Panc1 (cell line): ENCODE results near the gene HOXC11. TPM values are rescaled to one million over a fixed set of nuclear protein-coding genes. Genes with fewer than 3 reads are reported as not detected.

Source experiments
- ATAC-seq: fragments of 200-7000 bp; cut with Tn5 transposase; 2 replicates; pipeline ENCODE4 v1.9.1; 2020; ENCODE audit warnings: mild to moderate bottlenecking, moderate library complexity
- BruUV-seq: library from RNA; stranded (reverse); fragments of 400-500 nt; replicated peaks from 2 replicates; lab custom pipeline; 2021; lab: Mats Ljungman, UMichigan
- CTCF ChIA-PET: fragments of 300-600 bp; sonication (Branson Sonifier 250); formaldehyde crosslinking; loops from one replicate; lab custom pipeline; 2022; ENCODE audit warnings: antibody characterized with exemption; lab: Charles Lee
- POLR2A ChIA-PET: fragments of 300-600 bp; sonication (Branson Sonifier 250); formaldehyde crosslinking; loops from one replicate; lab custom pipeline; 2022; ENCODE audit warnings: antibody characterized with exemption; lab: Charles Lee
- DNase-seq: peaks from one replicate; pipeline ENCODE4 v3.0.0-alpha.2; 2010; ENCODE audit warnings: low read depth, low spot score
- H3K27ac ChIP-seq: 2 replicates; pipeline ENCODE4 v1.5.1; 2011; ENCODE audit warnings: mild to moderate bottlenecking, low read length, inconsistent platforms
- H3K27me3 ChIP-seq: fragments of 200-500 bp; sonication (Bioruptor generic); 2 replicates; pipeline ENCODE4 v1.6.0; 2014; ENCODE audit warnings: low read length, inconsistent platforms; ENCODE audit not compliant: control insufficient read depth, insufficient read depth
- H3K36me3 ChIP-seq: fragments of 200-500 bp; sonication (Bioruptor generic); 2 replicates; pipeline ENCODE4 v1.5.1; 2014; ENCODE audit warnings: inconsistent platforms, mild to moderate bottlenecking, low read length, moderate library complexity; ENCODE audit not compliant: control insufficient read depth, insufficient read depth
- H3K4me1 ChIP-seq: 2 replicates; pipeline ENCODE4 v1.5.1; 2011; ENCODE audit warnings: inconsistent platforms, mild to moderate bottlenecking, low read length, moderate library complexity; ENCODE audit not compliant: control insufficient read depth, insufficient read depth
- H3K4me3 ChIP-seq, 2 experiments: 2 replicates each; pipeline ENCODE4 v1.5.1; 2011 to 2012; ENCODE audit warnings: low read depth in 2 of 2, low read length in 2 of 2, mild to moderate bottlenecking in 2 of 2, inconsistent platforms in 1 of 2, moderate library complexity in 1 of 2
- H3K9me3 ChIP-seq: fragments of 200-500 bp; sonication (Bioruptor generic); 2 replicates; pipeline ENCODE4 v1.5.1; 2014; ENCODE audit warnings: low read depth, mild to moderate bottlenecking, inconsistent platforms, low read length, moderate library complexity; ENCODE audit not compliant: control insufficient read depth, insufficient read depth
- CTCF ChIP-seq: fragments of 450-650 bp; IDR thresholded peaks from 2 replicates; pipeline ENCODE4 v1.5.1; 2017; ENCODE audit warnings: mild to moderate bottlenecking
- POLR2AphosphoS5 ChIP-seq: IDR thresholded peaks from 2 replicates; pipeline ENCODE4 v1.6.1; 2012; ENCODE audit warnings: mild to moderate bottlenecking, low read depth, low read length, moderate library complexity
- REST ChIP-seq, 2 experiments: IDR thresholded peaks; 2 replicates each; pipeline ENCODE4 v1.6.1; 2011 to 2012; ENCODE audit warnings: low read depth in 2 of 2, control low read depth in 1 of 2, low read length in 1 of 2, mild to moderate bottlenecking in 1 of 2, moderate library complexity in 1 of 2; ENCODE audit not compliant: insufficient read depth in 1 of 2
- SIN3A ChIP-seq: IDR thresholded peaks from 2 replicates; pipeline ENCODE4 v1.6.1; 2012; ENCODE audit warnings: low read depth, mild to moderate bottlenecking, low read length, moderate library complexity, borderline replicate concordance; ENCODE audit not compliant: insufficient read depth
- TCF7L2 ChIP-seq: IDR thresholded peaks from 2 replicates; pipeline ENCODE4 v1.6.1; 2011; ENCODE audit warnings: mild to moderate bottlenecking, low read depth, low read length, inconsistent platforms
- in situ Hi-C: cut with HindIII; loops from 2 replicates; pipeline ENCODE4 v1.10.0; 2016; ENCODE audit warnings: low sequenced_read_pairs, low pct_unique_long_range_greater_than_20kb
- intact Hi-C: fragments of 100-400 bp; cut with micrococcal nuclease; formaldehyde crosslinking; loops from one replicate; pipeline ENCODE4 v1.10.0; 2022; ENCODE audit not compliant: unreplicated experiment
- total RNA-seq: library from RNA; stranded (reverse); gene quantifications from one replicate; pipeline ENCODE4 v1.2.1, GENCODE V29; 2021; ENCODE audit not compliant: unreplicated experiment

The HOXC11 gene
- total RNA-seq, 1 experiment from 2014 or later, result 17.0 TPM

GRCh38 chr12:53983950-53984572 is 11.1 kb downstream of the HOXC11 start:
- BruUV-seq, result no TSS peak
- Histone ChIP-seq H3K4me3 (peak overlapping the region; percentile 51 to 65), H3K9me3 (no peaks in the 10 kb centered on the region), H3K27ac (peak overlapping the region; percentile 100), H3K4me1 (peaks cover 33% of the 10 kb centered on the region), H3K36me3 (no peaks in the 10 kb centered on the region), H3K27me3 (no peaks in the 10 kb centered on the region)
- ChIA-PET POLR2A (interaction anchor here (0.6 to 1.0 kb wide), 3 partner anchors 13 to 268 kb away, joined by 3 to 7 read pairs (median 5); no protein-coding TSS in a partner anchor), CTCF (interaction anchor here (0.6 to 1.2 kb wide), 5 partner anchors 48 to 285 kb away, joined by 3 to 8 read pairs (median 5); no protein-coding TSS in a partner anchor)
- TF ChIP-seq TCF7L2 (no peak; the same call in 1 of the 2 replicates), SIN3A (no peak), POLR2AphosphoS5 (peak; percentile 29; the same call in 1 of the 2 replicates), REST (IDR thresholded peaks at IDR 0.05; ENCODE audit: insufficient read depth in 1 of 2, low read depth in 2 of 2, low read length in 1 of 2) (no peak), CTCF (no peak)
- intact Hi-C loops, result loop anchor here (2.0 to 5.0 kb wide), 2 partner anchors 157 to 217 kb away; no protein-coding TSS in a partner anchor
- in situ Hi-C loops, result no loop called here
- no peak for DNase-seq
- ATAC-seq, result peak; percentile 1; the same call in 1 of the 2 replicates

DNA sequence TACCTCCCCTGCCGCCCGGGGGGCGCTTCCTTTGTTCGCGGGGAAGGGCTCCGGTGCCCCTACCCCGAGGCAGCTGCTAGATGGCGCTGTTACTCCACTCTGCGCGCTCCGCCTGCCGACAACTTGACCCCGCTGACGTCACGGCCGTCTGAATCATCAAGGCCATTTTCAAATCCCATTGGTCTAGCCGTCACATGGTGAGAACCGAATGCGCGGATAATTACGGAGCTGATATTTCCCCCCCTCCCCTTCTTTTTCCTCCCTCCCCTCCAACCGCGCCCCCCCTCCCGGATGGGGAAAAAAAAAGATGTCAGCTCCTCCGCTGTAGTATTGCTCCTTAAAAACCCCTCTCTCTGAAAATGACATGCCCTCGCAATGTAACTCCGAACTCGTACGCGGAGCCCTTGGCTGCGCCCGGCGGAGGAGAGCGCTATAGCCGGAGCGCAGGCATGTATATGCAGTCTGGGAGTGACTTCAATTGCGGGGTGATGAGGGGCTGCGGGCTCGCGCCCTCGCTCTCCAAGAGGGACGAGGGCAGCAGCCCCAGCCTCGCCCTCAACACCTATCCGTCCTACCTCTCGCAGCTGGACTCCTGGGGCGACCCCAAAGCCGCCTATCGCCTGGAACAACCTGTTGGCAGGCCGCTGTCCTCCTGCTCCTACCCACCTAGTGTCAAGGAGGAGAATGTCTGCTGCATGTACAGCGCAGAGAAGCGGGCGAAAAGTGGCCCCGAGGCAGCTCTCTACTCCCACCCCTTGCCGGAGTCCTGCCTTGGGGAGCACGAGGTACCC is 12.2 kb downstream of the HOXC11 start, which contains the start of gene HOXC10:
TSS of gene HOXC10 (plus strand) at position 246 of the 791 bp plus-strand sequence. CDS start at position 360, 114 bp downstream.
- TSS peak; percentile 76 for BruUV-seq
- peaks cover 22% of the 10 kb centered on the region for H3K4me1 ChIP-seq
- CTCF ChIA-PET, result interaction anchor here (0.6 to 1.2 kb wide), 15 partner anchors 13 to 231 kb away, joined by 3 to 14 read pairs (median 6); partner anchors contain the start of genes HOXC8 and HOXC9
- peak; percentile 20; the same call in 1 of the 2 replicates for TF ChIP-seq TCF7L2
- peak; percentile 88 for TF ChIP-seq CTCF
- peak; percentile 53; the same call in 1 of the 2 replicates for TF ChIP-seq SIN3A
- no peak; a peak in 1 of 4 replicates for TF ChIP-seq REST (IDR thresholded peaks at IDR 0.05; ENCODE audit: insufficient read depth in 1 of 2, low read depth in 2 of 2, low read length in 1 of 2)
- peak; percentile 65 for TF ChIP-seq POLR2AphosphoS5
- POLR2A ChIA-PET, result interaction anchor here (0.5 to 1.6 kb wide), 7 partner anchors 10 to 366 kb away, joined by 3 to 16 read pairs (median 5); partner anchors contain the start of gene HOXC9
- peak within 1 kb of the TSS; percentile 100 for H3K27ac ChIP-seq
- H3K27me3 ChIP-seq, result no peaks in the 10 kb centered on the region
- in situ Hi-C loops, result no loop called here
- peak; percentile 95 for DNase-seq
- ATAC-seq, result peak; percentile 49
- no peaks in the 10 kb centered on the region for H3K9me3 ChIP-seq
- H3K36me3 ChIP-seq, result no peaks in the 10 kb centered on the region
- peak within 1 kb of the TSS; percentile 66 to 67 for H3K4me3 ChIP-seq
- intact Hi-C loops, result loop anchor here (5.0 kb wide), 1 partner anchor 158 kb away; no protein-coding TSS in a partner anchor
